WTC11 (cell line): Measurements from ENCODE around the gene OBI1.

ENCODE experiments used
- CTCF ChIP-seq: fragments of 200-600 bp; IDR thresholded peaks from 2 replicates; pipeline ENCODE4 v1.8.0; 2022; ENCODE audit warnings: antibody characterized with exemption
- ESRRA ChIP-seq: sonication (generic); formaldehyde crosslinking; IDR thresholded peaks from 2 replicates; pipeline ENCODE4 v1.8.1; 2022; ENCODE audit warnings: mild to moderate bottlenecking, missing genetic modification reagents, borderline replicate concordance
- MAX ChIP-seq: sonication (generic); formaldehyde crosslinking; IDR thresholded peaks from 2 replicates; pipeline ENCODE4 v1.8.0; 2022; ENCODE audit warnings: mild to moderate bottlenecking, missing genetic modification reagents
- NFE2L1 ChIP-seq: sonication (generic); formaldehyde crosslinking; IDR thresholded peaks from 2 replicates; pipeline ENCODE4 v1.8.1; 2023; ENCODE audit warnings: missing genetic modification reagents
- NR2C2 ChIP-seq: sonication (generic); formaldehyde crosslinking; IDR thresholded peaks from 2 replicates; pipeline ENCODE4 v1.8.0; 2022; ENCODE audit warnings: mild to moderate bottlenecking, missing genetic modification reagents
- NR3C1 ChIP-seq: sonication (generic); formaldehyde crosslinking; conservative IDR thresholded peaks from 2 replicates; pipeline ENCODE4 v1.8.1; 2023; ENCODE audit warnings: low read depth, mild to moderate bottlenecking, missing genetic modification reagents
- SP1 ChIP-seq: sonication (generic); formaldehyde crosslinking; conservative IDR thresholded peaks from 2 replicates; pipeline ENCODE4 v1.8.1; 2022; ENCODE audit warnings: missing genetic modification reagents
- USF2 ChIP-seq: sonication (generic); formaldehyde crosslinking; IDR thresholded peaks from 2 replicates; pipeline ENCODE4 v1.8.1; 2023; ENCODE audit warnings: mild to moderate bottlenecking, missing genetic modification reagents, moderate library complexity
- ZBTB43 ChIP-seq: sonication (generic); formaldehyde crosslinking; IDR thresholded peaks from 2 replicates; pipeline ENCODE4 v1.8.1; 2023; ENCODE audit warnings: mild to moderate bottlenecking, missing genetic modification reagents
- ZNF121 ChIP-seq: sonication (generic); formaldehyde crosslinking; IDR thresholded peaks from 2 replicates; pipeline ENCODE4 v1.8.0; 2023; ENCODE audit warnings: missing genetic modification reagents
- ZNF423 ChIP-seq: fragments of 250-450 bp; sonication (Bioruptor Pico); IDR thresholded peaks from 2 replicates; pipeline ENCODE4 v2.1.2; 2022; ENCODE audit warnings: mild to moderate bottlenecking, moderate library complexity

- no peak for TF ChIP-seq CTCF
- TF ChIP-seq NR3C1 (CRISPR knock-in tag): no peak
- TF ChIP-seq USF2: no peak
- no peak for TF ChIP-seq ESRRA (CRISPR knock-in tag)
- no peak for TF ChIP-seq SP1 (CRISPR knock-in tag)
- TF ChIP-seq ZNF423 (CRISPR knock-in tag): no peak
- TF ChIP-seq NR2C2 (CRISPR knock-in tag): no peak
- TF ChIP-seq MAX (CRISPR knock-in tag): no peak
- TF ChIP-seq NFE2L1 (CRISPR knock-in tag): no peak
- TF ChIP-seq ZNF121 (CRISPR knock-in tag): no peak
- no peak for TF ChIP-seq ZBTB43 (CRISPR knock-in tag)
These were observed 64.4 kb downstream of the OBI1 start for GRCh38 chr13:78594456-78594975.
